Urothelium cell line (cell line): Measurements from ENCODE around the gene CNOT1.

Experiments
- DNase-seq: peaks from one replicate; pipeline ENCODE4 v3.0.0; 2011; ENCODE audit warnings: low spot score, mixed read lengths
- FAIRE-seq: peaks from 2 replicates; lab custom pipeline; 2011; peaks lifted over from hg19 to GRCh38; lab: Jason Lieb, UNC

CNOT1 gene

DNA sequence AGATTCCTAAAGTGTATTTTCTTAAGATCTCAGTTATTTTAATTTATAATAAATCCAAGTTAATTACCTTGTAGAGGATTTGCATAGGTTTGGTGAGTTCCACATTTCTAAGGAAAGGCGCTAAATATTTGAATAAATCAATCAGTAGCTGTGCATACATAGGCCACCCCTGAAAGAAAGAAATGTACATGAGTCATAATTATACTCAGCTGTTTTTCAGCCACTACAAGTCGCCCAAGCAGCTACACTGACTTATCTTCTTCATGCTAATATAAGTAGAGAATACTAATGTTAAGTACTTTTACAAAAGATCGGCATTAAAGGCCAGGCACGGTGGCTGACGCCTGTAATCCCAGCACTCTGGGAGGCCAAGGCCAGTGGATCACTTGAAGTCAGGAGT is 99.4 kb downstream of the CNOT1 start:
- FAIRE-seq (no peak), DNase-seq (no peak)

DNA sequence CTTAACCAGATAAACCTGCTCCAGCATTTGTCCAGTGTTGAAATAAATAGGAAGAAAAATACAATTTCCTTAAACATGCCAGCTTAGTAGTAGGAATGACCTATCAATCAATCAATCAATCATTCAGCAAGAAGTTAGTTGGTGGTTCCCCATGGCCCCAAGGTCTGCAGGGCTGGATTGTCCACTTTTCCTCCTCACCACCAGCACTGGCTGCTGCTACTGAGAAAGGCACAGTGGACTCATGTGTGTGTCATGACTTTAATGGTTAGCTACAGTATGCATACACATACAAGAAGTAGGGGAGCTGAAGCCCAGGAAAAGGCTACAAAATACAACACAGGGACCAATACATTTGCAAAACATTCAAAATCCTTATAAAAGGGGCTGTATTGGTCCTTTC is 109.9 kb downstream of the CNOT1 start:
- FAIRE-seq = no peak
- DNase-seq = no peak

GRCh38 chr16:58518980-58519368 is 110.7 kb downstream of the CNOT1 start:
- no peak for DNase-seq
- no peak for FAIRE-seq

DNA sequence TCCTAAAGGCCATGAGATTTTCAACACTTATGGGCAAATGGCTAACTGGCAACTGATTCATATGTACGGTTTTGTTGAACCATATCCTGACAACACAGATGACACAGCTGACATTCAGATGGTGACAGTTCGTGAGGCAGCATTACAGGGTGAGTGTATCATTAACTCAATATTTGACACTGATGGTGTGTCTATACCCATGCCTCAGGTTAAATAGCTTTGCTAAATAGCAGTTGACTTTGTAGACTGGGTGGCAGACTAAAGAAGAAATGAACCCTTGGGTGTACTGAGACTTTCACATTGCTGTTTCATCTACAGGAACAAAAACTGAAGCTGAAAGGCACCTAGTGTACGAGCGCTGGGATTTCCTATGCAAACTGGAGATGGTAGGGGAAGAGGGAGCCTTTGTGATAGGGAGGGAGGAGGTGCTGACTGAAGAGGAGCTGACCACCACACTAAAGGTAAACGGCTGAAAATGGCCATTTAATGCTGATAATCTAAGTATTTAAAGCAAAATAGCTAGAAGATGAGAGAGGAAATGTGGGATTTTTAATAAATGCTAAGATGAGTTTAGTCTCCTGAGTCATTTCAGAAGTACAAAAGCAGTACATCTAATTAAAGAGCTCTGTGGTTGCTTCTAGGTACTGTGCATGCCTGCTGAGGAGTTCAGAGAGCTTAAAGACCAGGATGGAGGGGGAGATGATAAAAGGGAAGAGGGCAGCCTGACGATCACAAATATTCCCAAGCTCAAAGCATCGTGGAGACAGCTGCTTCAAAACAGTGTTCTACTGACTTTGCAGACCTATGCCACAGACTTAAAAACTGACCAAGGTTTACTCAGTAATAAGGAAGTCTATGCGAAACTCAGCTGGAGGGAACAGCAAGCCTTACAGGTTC is 111.3 kb downstream of the CNOT1 start:
- DNase-seq = no peak
- no peak for FAIRE-seq

GRCh38 chr16:58516768-58517107 is 112.9 kb downstream of the CNOT1 start:
- no peak for FAIRE-seq
- DNase-seq = no peak

- peak; percentile 54 for DNase-seq
- FAIRE-seq = no peak
These were observed 113.5 kb downstream of the CNOT1 start for GRCh38 chr16:58515871-58516767.

DNA sequence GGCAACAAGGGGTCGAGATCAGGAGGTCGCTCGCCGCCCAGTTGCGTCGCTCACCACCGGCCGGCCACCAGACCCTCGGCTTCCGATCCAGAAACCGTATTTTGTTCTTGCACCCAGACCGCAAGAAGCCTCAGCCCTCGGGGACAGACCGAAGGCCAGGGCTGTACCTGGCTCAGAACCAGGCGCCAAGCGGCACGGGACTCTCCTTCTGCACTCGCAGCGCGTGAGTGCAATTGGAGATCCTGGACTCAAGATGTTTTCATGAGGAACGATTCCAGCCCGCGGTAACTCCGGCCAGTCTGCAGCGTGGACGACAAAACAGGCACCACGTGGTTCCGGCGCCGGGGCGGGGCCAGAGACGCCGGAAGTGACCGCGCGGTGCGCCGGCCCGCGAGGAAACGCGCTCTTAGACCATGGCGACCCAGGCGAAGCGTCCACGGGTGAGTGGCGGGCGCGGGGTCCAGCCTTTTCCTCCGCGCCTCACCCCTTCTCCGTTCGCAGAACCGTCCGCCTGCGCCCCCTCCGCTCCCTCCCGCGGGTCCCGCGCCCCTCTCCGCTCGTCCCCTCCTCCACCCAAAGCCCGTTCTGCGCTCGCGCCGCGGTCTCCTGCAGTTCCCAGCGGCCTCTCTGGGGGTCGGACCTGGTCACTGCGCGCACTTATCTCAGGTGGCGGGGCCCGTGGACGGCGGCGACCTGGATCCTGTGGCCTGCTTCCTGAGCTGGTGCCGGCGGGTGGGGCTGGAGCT is 114.3 kb downstream of the CNOT1 start, which contains the start of gene SETD6:
SETD6 (plus strand) TSS at position 393 of the 746 bp plus-strand sequence; CDS start at position 414, 21 bp downstream.
- DNase-seq (peak; percentile 81), FAIRE-seq (peak; percentile 13)

DNA sequence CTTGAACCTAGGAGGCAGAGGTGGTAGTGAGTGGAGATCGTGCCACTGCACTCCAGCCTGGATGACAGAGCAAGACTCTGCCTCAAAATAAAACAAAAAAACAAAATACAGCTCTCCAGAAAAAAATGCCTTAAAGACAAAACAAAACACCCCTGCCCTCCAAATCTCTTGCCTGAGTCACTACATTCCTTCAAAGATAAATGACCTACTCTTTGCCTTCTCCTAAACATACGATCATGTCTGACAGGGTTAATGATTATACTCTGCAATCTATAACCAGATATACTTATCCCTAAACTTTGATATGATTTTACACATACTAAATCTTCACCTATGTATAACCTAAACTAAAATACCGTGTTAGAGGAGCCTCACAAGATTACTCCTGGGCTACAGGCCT is 115.8 kb downstream of the CNOT1 start:
- no peak for DNase-seq
- no peak for FAIRE-seq

GRCh38 chr16:58511933-58512815 is 117.5 kb downstream of the CNOT1 start:
- no peak for FAIRE-seq
- peak; percentile 65 for DNase-seq

- no peak for FAIRE-seq
- no peak for DNase-seq
These were observed 118.6 kb downstream of the CNOT1 start for GRCh38 chr16:58510776-58511628.

GRCh38 chr16:58510097-58510775 is 119.4 kb downstream of the CNOT1 start:
- DNase-seq (no peak), FAIRE-seq (no peak)

DNA sequence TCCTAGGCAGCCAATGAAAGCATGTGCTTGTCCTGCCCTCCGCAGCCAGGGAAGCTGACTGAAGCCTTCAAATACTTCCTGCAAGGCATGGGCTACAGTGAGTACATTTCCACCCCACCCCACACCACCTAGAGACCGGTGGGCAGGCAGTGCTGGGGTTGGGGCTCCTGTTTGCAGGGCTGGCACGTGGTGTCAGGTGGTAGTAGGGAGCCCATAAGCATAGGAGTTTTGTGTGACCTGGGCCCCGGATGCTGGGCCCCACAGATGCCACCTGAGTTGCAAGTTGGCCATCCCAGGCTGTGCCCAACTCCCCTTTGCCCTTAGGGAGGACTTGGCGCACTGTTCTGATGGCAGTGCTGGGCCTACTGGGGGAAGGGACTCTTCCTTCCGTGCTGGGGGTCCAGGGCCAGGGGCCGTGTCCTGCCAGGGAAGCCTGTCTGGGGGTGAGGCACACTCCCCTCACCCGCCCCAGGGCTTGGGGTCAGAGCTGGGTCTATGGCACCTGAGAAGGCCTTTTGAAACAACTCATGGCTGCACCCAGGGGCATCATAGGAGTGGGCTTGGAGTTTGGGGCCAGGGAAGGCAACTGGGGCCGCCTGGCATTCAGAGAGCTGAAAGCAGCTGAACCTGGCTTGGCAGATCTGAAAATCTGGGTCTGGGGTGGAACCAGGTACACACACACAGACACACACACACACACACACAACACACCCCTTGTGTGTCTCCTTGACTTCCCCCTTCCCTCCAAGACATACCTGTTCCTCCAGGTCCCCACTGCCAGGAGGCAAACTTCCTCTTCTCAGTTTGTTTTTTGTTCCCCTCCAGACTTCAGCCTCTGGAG is 120.2 kb downstream of the CNOT1 start:
- DNase-seq = no peak

DNA sequence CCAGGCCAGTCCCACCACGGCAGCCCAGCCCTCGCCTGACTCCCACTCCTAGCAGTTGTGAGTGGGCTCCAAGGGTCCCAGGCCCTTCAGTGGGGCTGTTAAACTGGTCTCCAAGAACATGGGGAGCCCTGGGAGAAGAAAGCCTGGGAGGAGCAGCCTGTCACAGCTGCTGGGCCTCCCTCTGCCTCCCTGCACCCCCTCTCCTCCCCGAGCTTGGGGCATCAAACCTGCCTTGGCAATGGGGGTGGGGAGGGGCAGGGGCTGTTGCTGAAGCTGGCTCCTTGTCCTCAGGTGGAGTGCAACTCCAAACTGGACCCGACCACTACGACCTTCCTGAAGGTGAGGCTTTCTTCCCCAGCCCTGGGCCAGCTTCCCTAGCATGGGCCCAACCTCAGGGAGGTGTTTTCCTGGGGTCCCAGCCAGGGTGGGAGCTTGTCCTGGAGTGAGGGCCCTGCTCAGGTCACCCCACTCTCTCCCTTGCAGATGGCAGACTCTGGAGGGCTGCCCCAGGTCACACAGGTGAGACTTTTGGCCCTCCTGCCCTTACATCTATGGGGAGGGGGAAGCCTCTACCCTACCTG is 120.9 kb downstream of the CNOT1 start:
- DNase-seq = no peak
- no peak for FAIRE-seq

More for the DNA sequence above, 120.2 kb downstream of the CNOT1 start:
- no peak for FAIRE-seq

DNA sequence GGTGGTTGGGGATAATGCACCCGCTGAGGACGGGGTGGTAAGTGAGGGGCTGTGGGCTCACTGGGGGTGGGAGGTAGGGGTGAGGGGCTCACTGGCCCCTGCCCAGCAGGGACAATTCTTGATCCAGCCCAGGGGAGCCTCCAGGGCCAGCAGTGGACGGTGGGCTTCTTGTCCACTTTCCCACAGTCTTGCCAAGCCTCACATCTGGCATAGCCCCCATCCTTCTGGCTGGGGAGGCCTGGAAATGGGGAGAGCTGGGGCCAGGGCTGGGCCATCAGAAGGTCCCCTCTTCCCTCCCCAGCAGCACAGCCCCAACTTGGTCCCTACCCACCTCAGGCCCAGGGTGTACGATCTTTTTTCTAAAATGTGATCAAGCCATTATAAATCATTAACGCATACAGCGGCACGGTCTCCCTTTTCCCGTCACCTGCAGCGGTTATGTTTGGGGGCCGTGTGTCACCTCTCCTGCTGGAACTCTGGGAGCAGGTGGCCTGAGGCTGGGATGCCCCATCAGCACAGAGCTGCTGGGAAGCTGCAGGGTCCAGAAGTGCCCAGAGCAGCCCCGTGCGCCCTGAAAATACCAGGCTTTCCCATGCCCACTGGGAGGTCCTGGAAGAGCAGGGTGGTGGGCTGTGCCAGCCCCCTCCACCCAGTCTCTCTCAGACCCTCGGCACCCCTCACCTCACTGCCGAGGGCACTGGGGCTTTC is 121.5 kb downstream of the CNOT1 start:
- DNase-seq = no peak

DNA sequence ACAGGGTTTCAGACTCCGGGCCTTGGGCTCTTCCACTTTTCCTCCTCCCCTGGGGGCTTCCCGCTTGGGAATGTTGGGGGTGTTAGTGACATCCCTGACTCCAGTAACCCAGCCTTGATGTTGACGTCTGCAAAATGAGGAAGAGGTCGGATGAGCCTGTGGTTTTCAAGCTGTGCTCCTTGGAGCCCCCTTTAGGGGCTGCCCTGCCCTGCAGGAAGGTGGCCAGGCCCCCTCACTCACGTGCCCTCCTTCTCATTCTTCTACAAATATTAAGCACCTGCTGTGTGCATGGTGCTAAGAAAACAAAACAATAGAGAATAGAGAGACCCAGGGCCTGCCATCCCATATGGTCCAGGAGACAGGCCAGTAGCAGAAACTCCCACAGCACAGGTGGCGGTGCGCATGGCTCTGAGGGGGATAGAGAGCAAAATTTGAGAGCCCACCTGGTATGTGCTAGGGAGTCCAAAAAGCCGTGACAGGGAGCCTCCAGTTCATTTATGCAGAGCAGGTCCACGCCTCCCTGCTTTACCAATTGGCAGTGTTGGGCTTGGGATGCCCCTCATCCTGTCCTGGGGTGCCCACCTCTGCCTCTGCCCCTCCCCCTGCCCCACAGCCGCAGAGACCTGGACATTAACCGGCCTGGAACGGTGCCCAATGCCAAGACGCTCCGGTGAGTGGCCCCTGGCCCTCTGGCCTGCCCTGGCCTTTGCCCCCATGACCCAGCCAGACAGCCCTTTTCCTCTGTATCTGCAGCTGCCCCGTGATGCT is 122.2 kb downstream of the CNOT1 start:
- DNase-seq (no peak), FAIRE-seq (no peak)

More for the DNA sequence above, 121.5 kb downstream of the CNOT1 start:
- FAIRE-seq = no peak
